Retina (tissue), 1 donor: ENCODE measurements around the gene HOXA9.

Experiments used
- DNase-seq: peaks from one replicate; pipeline ENCODE4 v3.0.0-alpha.2; 2016

Gene HOXA9

GRCh38 chr7:27151931-27152815 is 13.2 kb downstream of the HOXA9 start, which contains the start of gene HOXA3:
Gene HOXA3, minus strand, starts transcription at chr7:27152583. Its CDS starts 41,943 bp downstream, at chr7:27110640.
- DNase-seq, result peak; percentile 68

GRCh38 chr7:27151341-27151930 is 13.9 kb downstream of the HOXA9 start:
- DNase-seq, result no peak

GRCh38 chr7:27150568-27151340 is 14.6 kb downstream of the HOXA9 start:
- peak; percentile 92 for DNase-seq

- DNase-seq, result no peak
Measured at GRCh38 chr7:27149842-27150567, 15.3 kb downstream of the HOXA9 start.

GRCh38 chr7:27148756-27149641 is 16.3 kb downstream of the HOXA9 start:
- no peak for DNase-seq

GRCh38 chr7:27148031-27148755 is 17.1 kb downstream of the HOXA9 start:
- DNase-seq, result no peak

- DNase-seq, result peak; percentile 56
Measured at GRCh38 chr7:27147199-27148030, 17.9 kb downstream of the HOXA9 start, which contains the start of gene HOXA6. Gene HOXA6, minus strand, starts transcription at chr7:27147774. Its CDS starts 25 bp downstream, at chr7:27147749.

GRCh38 chr7:27146491-27147198 is 18.7 kb downstream of the HOXA9 start:
- no peak for DNase-seq

- DNase-seq, result no peak
Measured at GRCh38 chr7:27145914-27146412, 19.4 kb downstream of the HOXA9 start.

- DNase-seq, result peak; percentile 61
Measured at GRCh38 chr7:27145165-27145913, 20.0 kb downstream of the HOXA9 start.

- peak; percentile 59 for DNase-seq
Measured at GRCh38 chr7:27144781-27145164, 20.6 kb downstream of the HOXA9 start.

GRCh38 chr7:27143950-27144780 is 21.2 kb downstream of the HOXA9 start:
- peak; percentile 51 for DNase-seq

GRCh38 chr7:27143023-27143949 is 22.1 kb downstream of the HOXA9 start, which contains the start of gene HOXA5:
Gene HOXA5, minus strand, starts transcription at chr7:27143681. Its CDS starts 74 bp downstream, at chr7:27143607.
- DNase-seq, result peak; percentile 81

- DNase-seq, result no peak
Measured at GRCh38 chr7:27142580-27143022, 22.7 kb downstream of the HOXA9 start.

GRCh38 chr7:27141923-27142579 is 23.3 kb downstream of the HOXA9 start:
- no peak for DNase-seq
